Keratinocyte (primary cell): Measurements from ENCODE around the gene OGG1. TPM values are rescaled to one million over a fixed set of nuclear protein-coding genes. Genes with fewer than 3 reads are reported as not detected.

Experiments used
- DNase-seq: peaks from one replicate; pipeline ENCODE4 v3.0.0-alpha.2; 2011; ENCODE audit warnings: low read depth, missing footprints, low spot score
- FAIRE-seq: peaks from 2 replicates; lab custom pipeline; 2011; peaks lifted over from hg19 to GRCh38; lab: Jason Lieb, UNC
- H2AFZ ChIP-seq: 2 replicates; pipeline ENCODE4 v1.6.0; 2012; ENCODE audit warnings: low read length, control low read depth, inconsistent platforms; ENCODE audit not compliant: control insufficient read depth
- H3K27ac ChIP-seq: 2 replicates; pipeline ENCODE4 v1.5.1; 2011; ENCODE audit warnings: low read length; ENCODE audit not compliant: control insufficient read depth, insufficient read depth
- H3K27me3 ChIP-seq: 3 replicates; pipeline ENCODE4 v1.6.0; 2011; ENCODE audit warnings: low read length; ENCODE audit not compliant: control insufficient read depth, insufficient read depth; ENCODE audit errors: extremely low read depth
- H3K36me3 ChIP-seq, 2 experiments: 2 replicates in 1 of 2; 3 replicates in 1 of 2; pipeline ENCODE4 v1.5.1; 2011; ENCODE audit warnings: low read length in 2 of 2, mild to moderate bottlenecking in 1 of 2; ENCODE audit not compliant: control insufficient read depth in 2 of 2, insufficient read depth in 2 of 2; ENCODE audit errors: extremely low read depth in 1 of 2
- H3K4me1 ChIP-seq: 3 replicates; pipeline ENCODE4 v1.5.1; 2011; ENCODE audit warnings: low read length; ENCODE audit not compliant: control insufficient read depth, insufficient read depth; ENCODE audit errors: extremely low read depth
- H3K4me2 ChIP-seq: 3 replicates; pipeline ENCODE4 v1.6.0; 2011; ENCODE audit warnings: low read depth, low read length; ENCODE audit not compliant: control insufficient read depth, insufficient read depth; ENCODE audit errors: extremely low read depth
- H3K4me3 ChIP-seq, 3 experiments: fragments of 200-600 bp in 1 of 3; sonication (generic) in 1 of 3; 2 replicates in 2 of 3; 3 replicates in 1 of 3; pipeline ENCODE4 v1.5.1; 2011 to 2016; ENCODE audit warnings: low read length in 3 of 3, mild to moderate bottlenecking in 3 of 3, control low read depth in 2 of 3, inconsistent platforms in 1 of 3, low read depth in 1 of 3, mixed read lengths in 1 of 3, mixed run types in 1 of 3, moderate library complexity in 1 of 3; ENCODE audit not compliant: control insufficient read depth in 2 of 3, insufficient read depth in 2 of 3; ENCODE audit errors: extremely low read depth in 1 of 3
- H3K79me2 ChIP-seq: 2 replicates; pipeline ENCODE4 v1.6.0; 2012; ENCODE audit warnings: low read length; ENCODE audit not compliant: control insufficient read depth, insufficient read depth
- H3K9ac ChIP-seq: 3 replicates; pipeline ENCODE4 v1.6.0; 2011; ENCODE audit warnings: low read length; ENCODE audit not compliant: control insufficient read depth, insufficient read depth; ENCODE audit errors: extremely low read depth
- H3K9me1 ChIP-seq: 3 replicates; pipeline ENCODE4 v1.6.0; 2011; ENCODE audit warnings: low read length; ENCODE audit not compliant: control insufficient read depth, insufficient read depth; ENCODE audit errors: extremely low read depth
- H3K9me3 ChIP-seq: 2 replicates; pipeline ENCODE4 v1.5.1; 2012; ENCODE audit warnings: low read depth, low read length; ENCODE audit not compliant: control insufficient read depth
- H4K20me1 ChIP-seq: 3 replicates; pipeline ENCODE4 v1.6.0; 2011; ENCODE audit warnings: low read length; ENCODE audit not compliant: control insufficient read depth, insufficient read depth; ENCODE audit errors: extremely low read depth
- EZH2 ChIP-seq: IDR thresholded peaks from one replicate; pipeline ENCODE4 v1.6.1; 2012; ENCODE audit warnings: inconsistent platforms, mild to moderate bottlenecking, low read length, moderate library complexity
- dilution Hi-C: fragments of 300-500 bp; cut with MboI; formaldehyde crosslinking; loops from one replicate; pipeline ENCODE4 v1.7.0; 2020; ENCODE audit warnings: low sequenced_read_pairs; ENCODE audit not compliant: extremely low pct_ligation_motif_present
- polyA plus RNA-seq, 5 experiments: library from polyadenylated mRNA; depleted of rRNA in 3 of 5; stranded (reverse) in 3 of 5; stranded (forward) in 1 of 5; unstranded in 1 of 5; fragments of >200 nt; gene quantifications; 1 replicate in 1 of 5; 2 replicates in 3 of 5; 3 replicates in 1 of 5; pipeline versions ENCODE4 v1.2.1 to v1.2.3, GENCODE V29; 2011 to 2012; ENCODE audit warnings: missing spikeins in 2 of 5, low read depth in 1 of 5, low replicate concordance in 1 of 5
- TF ChIP-seq, protein P1 (sequence below), 3 experiments: IDR thresholded peaks in 1 of 3; conservative IDR thresholded peaks in 1 of 3; optimal IDR thresholded peaks in 1 of 3; 2 replicates in 2 of 3; 3 replicates in 1 of 3; pipeline versions ENCODE3 to v1.5.1; 2011; ENCODE audit warnings: low read length in 3 of 3, mild to moderate bottlenecking in 3 of 3, moderate library complexity in 2 of 3, control low read depth in 1 of 3, inconsistent platforms in 1 of 3; ENCODE audit not compliant: insufficient read depth in 2 of 3; ENCODE audit errors: extremely low read depth in 1 of 3

Gene OGG1
- polyA plus RNA-seq, 1 donor (not counting 4 experiments of a cell fraction or from before 2014, with no cell fraction given) = 17.5 TPM

DNA sequence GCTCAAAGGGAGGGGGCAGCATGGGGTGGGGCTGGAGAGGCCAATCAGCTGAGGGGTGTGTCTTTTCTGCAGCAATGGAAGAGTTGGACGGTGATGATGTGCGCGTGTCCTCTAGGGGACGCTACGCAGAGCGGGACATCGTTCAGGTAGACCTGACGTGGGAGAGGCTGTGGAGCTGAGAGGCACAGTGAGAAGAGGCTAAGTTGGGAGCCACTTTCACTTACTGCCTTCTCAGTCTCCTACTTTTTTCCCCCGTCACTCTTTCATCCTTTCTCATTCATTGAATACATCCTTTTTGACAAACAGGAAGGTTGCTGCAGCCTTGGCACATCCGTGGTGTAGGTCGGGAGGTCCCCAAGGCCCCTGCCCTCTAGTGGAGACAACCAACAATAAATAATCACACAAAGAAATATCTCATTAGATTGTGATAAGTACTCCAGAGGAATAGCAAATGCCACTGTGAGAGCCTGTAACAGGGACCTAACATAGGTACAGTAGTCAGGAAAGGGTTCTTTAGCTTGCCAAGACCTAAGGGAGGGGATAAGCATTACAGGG lies 22.6 kb upstream of the OGG1 start:
- no peaks in the 10 kb centered on the region for H4K20me1 ChIP-seq
- H2AFZ ChIP-seq = peak overlapping the region; percentile 54
- no peak overlapping the region for H3K4me3 ChIP-seq
- no peaks in the 10 kb centered on the region for H3K36me3 ChIP-seq
- no peak for DNase-seq
- FAIRE-seq = no peak
- H3K79me2 ChIP-seq = peaks cover 5% of the 10 kb centered on the region
- H3K4me2 ChIP-seq = no peak overlapping the region
- TF ChIP-seq, protein P1, sequence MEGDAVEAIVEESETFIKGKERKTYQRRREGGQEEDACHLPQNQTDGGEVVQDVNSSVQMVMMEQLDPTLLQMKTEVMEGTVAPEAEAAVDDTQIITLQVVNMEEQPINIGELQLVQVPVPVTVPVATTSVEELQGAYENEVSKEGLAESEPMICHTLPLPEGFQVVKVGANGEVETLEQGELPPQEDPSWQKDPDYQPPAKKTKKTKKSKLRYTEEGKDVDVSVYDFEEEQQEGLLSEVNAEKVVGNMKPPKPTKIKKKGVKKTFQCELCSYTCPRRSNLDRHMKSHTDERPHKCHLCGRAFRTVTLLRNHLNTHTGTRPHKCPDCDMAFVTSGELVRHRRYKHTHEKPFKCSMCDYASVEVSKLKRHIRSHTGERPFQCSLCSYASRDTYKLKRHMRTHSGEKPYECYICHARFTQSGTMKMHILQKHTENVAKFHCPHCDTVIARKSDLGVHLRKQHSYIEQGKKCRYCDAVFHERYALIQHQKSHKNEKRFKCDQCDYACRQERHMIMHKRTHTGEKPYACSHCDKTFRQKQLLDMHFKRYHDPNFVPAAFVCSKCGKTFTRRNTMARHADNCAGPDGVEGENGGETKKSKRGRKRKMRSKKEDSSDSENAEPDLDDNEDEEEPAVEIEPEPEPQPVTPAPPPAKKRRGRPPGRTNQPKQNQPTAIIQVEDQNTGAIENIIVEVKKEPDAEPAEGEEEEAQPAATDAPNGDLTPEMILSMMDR (optimal IDR thresholded peaks at IDR 0.05 in 1 of 3, IDR thresholded peaks at IDR 0.05 in 1 of 3, conservative IDR thresholded peaks at IDR 0.05 in 1 of 3; ENCODE audit: extremely low read depth in 1 of 3, insufficient read depth in 2 of 3, low read length in 3 of 3) = peak; percentile 37 to 68 (median 53)
- no peak for TF ChIP-seq EZH2
- H3K9ac ChIP-seq = no peak overlapping the region
- H3K27ac ChIP-seq = no peak overlapping the region
- no peaks in the 10 kb centered on the region for H3K27me3 ChIP-seq
- no peaks in the 10 kb centered on the region for H3K9me3 ChIP-seq
- dilution Hi-C loops = no loop called here
- no peaks in the 10 kb centered on the region for H3K9me1 ChIP-seq
- H3K4me1 ChIP-seq = peaks cover 5% of the 10 kb centered on the region

DNA sequence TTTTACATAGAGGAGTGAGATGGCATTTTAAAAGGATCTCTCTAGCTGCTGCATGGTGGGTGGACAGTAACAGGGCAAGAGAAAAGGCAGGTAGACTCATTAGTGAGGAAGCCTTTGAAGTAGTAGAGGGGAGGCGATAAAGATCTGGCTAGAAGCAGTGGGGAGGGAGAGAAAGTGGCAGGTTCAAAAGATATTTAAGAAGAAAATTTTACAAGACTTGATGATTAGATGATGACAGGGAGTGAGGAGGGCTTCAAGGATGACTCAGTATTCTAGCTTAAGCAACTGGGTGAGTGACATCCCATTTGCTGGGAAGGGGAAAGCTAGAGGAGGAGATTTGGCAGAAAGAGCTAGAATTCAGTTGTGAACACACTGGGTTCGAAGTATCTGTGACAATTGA lies 22.0 kb upstream of the OGG1 start:
- FAIRE-seq = no peak
- no peak overlapping the region for H3K9ac ChIP-seq
- peaks cover 3% of the 10 kb centered on the region for H4K20me1 ChIP-seq
- H3K4me2 ChIP-seq = no peak overlapping the region
- no peaks in the 10 kb centered on the region for H3K9me3 ChIP-seq
- H3K4me1 ChIP-seq = peaks cover 8% of the 10 kb centered on the region
- H3K9me1 ChIP-seq = no peaks in the 10 kb centered on the region
- H3K27me3 ChIP-seq = no peaks in the 10 kb centered on the region
- no peak overlapping the region for H3K4me3 ChIP-seq
- no peak for TF ChIP-seq EZH2
- TF ChIP-seq, protein P1 (optimal IDR thresholded peaks at IDR 0.05 in 1 of 3, IDR thresholded peaks at IDR 0.05 in 1 of 3, conservative IDR thresholded peaks at IDR 0.05 in 1 of 3; ENCODE audit: extremely low read depth in 1 of 3, insufficient read depth in 2 of 3, low read length in 3 of 3) = no peak
- no peak for DNase-seq
- H3K36me3 ChIP-seq = no peaks in the 10 kb centered on the region
- H3K79me2 ChIP-seq = peaks cover 11% of the 10 kb centered on the region
- no peak overlapping the region for H2AFZ ChIP-seq
- no peak overlapping the region for H3K27ac ChIP-seq
- dilution Hi-C loops = no loop called here
